Lower leg skin (tissue), 3 donors: Measurements from ENCODE around the gene EOGT.

Experiments used
- CTCF ChIP-seq, 3 donors: fragments of 450-650 bp; IDR thresholded peaks; one replicate each; pipeline ENCODE4 v1.5.1; 2016; ENCODE audit warnings: antibody characterized with exemption in 3 of 3, mild to moderate bottlenecking in 3 of 3, moderate library complexity in 2 of 3
- POLR2A ChIP-seq, 2 donors: fragments of 450-650 bp; IDR thresholded peaks; one replicate each; pipeline ENCODE4 v1.6.1; 2016 to 2017; ENCODE audit warnings: antibody characterized with exemption in 2 of 2, mild to moderate bottlenecking in 1 of 2, moderate library complexity in 1 of 2

DNA sequence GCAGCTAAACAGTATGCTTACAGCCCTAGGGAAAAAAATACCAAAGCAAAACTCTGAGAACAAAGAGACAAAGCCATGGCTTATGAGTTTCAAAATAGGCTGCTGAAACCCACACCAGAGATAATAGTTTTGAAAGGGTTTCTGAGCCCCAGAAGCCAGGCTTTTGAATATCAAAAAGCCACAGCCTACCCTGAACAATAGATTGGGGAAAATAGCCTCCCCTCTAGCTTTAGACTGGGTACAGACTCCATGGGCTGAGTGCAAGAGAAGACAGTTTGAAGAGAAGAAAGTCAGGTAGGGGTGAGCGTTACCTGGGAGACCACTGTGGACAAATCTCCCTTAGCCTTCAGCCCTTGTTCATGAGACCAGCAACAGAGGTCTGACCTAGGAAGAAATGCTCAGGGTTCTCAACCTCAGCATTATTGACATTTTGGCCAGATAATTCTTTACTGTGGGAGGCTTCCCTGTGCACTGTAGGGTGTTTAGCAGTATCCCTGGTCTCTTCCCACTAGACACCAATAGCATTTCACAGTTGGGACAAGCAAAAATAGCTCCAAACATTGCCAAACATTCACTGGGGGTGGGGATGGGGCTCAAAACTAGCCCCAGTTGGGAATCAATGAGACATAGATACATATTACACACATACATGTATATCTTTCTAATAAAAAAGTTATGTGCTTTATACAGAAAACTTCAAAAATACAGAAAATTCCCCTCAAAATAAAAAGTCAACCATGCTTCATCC is 69.6 kb downstream of the EOGT start:
- TF ChIP-seq CTCF (IDR thresholded peaks at IDR 0.05) (no peak), POLR2A (IDR thresholded peaks at IDR 0.05) (no peak)
